Fibroblast of pulmonary artery (primary cell): ENCODE results near the gene PAQR5.
A peak's percentile ranks its signal among the peaks of the same experiment; 100 is the strongest.

Source experiments
- DNase-seq: peaks from one replicate; pipeline ENCODE4 v3.0.0-alpha.2; 2010; ENCODE audit warnings: low read depth
- H3K4me3 ChIP-seq: replicated peaks from 2 replicates; pipeline ENCODE4 v1.5.1; 2011; ENCODE audit warnings: low read depth, mild to moderate bottlenecking, control low read depth, low read length, moderate library complexity
- TF ChIP-seq, protein P1 (sequence below): IDR thresholded peaks from 2 replicates; pipeline ENCODE4 v1.5.1; 2011; ENCODE audit warnings: mild to moderate bottlenecking, control low read depth, low read length, inconsistent platforms; ENCODE audit errors: missing control alignments

The PAQR5 gene

DNA sequence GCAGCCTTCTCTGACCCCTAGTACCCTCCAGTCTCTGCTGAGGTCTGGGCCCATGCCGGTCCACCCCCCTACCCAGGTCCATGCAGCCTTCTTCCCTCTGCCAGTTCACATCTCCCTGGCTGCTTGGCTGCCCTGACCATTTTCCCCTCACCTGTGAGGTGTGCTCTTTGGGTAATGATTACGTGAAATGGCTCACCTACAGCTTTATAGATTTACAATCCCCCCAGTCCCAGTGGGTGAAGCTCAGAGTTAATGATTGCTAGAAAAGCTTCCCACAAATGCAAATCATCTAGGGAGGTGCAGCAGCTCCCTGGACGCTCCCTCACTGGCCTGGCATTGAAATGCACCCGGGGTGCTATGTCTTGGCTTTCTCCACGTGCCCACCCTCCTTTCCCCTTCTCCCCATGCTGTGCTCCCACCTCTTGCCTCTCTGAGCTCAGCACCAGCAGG, 18.7 kb downstream of the PAQR5 start:
- no peak for DNase-seq
- TF ChIP-seq, protein P1, sequence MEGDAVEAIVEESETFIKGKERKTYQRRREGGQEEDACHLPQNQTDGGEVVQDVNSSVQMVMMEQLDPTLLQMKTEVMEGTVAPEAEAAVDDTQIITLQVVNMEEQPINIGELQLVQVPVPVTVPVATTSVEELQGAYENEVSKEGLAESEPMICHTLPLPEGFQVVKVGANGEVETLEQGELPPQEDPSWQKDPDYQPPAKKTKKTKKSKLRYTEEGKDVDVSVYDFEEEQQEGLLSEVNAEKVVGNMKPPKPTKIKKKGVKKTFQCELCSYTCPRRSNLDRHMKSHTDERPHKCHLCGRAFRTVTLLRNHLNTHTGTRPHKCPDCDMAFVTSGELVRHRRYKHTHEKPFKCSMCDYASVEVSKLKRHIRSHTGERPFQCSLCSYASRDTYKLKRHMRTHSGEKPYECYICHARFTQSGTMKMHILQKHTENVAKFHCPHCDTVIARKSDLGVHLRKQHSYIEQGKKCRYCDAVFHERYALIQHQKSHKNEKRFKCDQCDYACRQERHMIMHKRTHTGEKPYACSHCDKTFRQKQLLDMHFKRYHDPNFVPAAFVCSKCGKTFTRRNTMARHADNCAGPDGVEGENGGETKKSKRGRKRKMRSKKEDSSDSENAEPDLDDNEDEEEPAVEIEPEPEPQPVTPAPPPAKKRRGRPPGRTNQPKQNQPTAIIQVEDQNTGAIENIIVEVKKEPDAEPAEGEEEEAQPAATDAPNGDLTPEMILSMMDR = no peak
- no peak overlapping the region for H3K4me3 ChIP-seq

DNA sequence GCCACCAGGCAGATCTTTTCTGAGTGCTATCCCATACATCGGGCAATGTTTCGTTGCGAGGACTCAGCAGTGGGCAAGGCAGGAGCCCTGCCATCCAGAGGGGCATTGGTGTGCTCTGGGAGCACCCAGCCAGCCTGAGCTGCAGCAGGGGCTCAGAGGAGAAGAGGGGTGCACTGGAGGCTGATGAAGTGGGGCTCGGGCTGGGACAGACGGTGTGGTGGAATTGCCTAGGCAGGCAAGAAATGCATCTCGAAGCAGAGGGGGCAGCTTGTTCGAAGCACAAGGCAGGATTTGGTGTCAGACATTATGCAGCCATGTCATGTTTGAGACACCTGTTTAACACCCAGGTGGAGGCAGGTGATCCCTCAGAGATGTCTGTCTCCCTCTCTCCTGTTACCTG, 19.3 kb downstream of the PAQR5 start:
- no peak for DNase-seq
- no peak overlapping the region for H3K4me3 ChIP-seq
- TF ChIP-seq, protein P1 = no peak

DNA sequence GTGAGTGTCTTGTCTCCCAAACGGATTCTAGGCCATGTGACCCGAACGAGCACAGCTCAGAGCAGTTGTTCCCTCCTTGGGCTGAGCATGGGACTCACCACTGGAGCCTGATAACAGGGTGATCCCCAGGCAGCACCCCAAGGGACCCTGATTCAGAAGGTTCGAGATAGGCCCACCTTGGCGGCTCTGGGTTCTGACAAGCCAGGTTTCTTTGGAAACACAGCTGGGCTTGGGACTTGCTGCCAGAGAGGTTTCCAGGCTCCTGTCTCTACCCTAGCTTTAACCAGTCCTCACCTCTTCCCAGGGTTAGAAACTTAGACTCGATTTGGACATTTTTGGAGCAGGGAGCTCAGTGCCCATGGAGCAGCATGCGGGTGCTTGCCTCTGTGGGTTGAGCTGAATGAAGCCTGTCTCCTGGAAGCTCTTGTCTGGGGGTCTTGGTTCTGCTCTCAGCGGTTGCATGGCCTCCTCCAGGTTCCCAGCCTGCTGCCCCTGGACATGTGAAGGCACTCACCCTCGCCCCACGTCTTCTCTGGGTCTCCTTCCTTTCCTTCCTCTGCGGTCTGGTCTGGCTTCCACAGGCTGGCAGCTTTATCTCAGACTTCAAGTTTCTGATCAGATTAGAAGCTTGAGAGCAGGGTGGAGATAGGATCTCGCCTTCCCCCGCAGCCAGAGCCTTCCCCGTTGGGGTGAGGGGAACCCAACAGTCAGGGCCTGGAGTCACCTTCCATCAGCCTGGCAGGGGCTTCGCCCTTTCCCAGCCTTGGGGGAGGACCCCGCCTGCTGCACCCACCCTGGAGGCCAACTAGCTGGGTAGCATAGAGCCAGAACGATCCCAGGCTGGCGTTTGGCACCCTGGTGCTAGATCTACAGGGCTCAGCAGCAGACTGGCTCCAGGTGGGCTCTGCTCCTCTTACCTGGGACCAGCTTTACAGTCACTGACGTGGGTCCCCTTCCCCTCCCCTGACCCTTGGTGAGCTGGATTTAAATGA, 21.0 kb downstream of the PAQR5 start:
- H3K4me3 ChIP-seq = no peak overlapping the region
- no peak for DNase-seq
- TF ChIP-seq, protein P1 = no peak

DNA sequence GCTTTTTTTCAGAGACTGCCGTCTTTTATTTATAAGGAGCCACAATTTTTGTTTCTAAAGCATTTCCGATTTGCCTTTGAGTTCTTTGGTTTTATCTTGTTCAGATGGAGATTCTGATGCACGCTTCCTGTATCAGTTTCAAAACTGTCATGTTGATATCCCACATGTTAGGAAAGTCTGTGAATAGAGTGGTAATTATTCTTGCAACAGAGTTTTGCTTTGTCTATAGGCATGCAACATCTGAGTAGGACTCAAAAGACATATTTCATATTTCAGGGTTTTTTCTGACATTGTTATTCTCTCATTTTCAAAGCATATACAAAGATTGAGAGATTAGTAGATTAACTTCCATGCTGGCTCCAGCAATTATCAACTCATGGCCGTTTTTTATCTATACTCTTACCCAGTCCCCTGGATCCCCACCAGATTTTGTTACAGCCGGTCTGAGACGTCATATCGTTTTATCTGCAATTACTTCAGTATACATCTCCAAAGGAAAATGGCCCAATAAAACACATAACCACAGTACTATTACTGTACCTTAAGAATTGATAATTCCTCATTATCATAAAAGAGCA, 22.4 kb downstream of the PAQR5 start:
- peak; percentile 44 for DNase-seq
- TF ChIP-seq, protein P1 = no peak
- H3K4me3 ChIP-seq = no peak overlapping the region

DNA sequence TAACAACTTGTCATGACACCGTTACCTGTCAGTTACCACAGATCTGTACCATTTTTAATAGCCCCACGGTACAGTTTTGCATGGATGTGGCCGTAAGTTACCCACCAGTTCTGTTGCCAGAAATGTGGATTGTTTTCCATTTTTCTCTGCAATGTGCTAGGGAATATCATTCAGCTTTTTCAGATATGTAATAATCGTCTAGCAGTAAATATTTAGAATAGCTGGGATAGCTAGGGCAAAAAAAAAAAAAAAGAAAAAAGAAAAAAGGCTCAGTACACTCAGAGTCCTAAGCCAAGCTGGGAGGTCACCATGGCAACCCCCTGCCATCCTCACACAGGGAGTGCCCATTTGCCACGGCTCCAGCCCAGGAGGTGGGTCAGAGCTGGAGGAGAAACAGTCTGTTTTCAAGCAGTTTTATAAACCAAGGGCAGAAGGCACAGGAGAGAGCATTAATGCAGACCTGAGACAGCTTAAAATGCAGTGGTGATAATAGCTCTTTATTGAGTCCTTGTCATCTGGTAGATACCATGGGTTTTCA, 25.2 kb downstream of the PAQR5 start:
- no peak overlapping the region for H3K4me3 ChIP-seq
- DNase-seq = no peak
- TF ChIP-seq, protein P1 = no peak

DNA sequence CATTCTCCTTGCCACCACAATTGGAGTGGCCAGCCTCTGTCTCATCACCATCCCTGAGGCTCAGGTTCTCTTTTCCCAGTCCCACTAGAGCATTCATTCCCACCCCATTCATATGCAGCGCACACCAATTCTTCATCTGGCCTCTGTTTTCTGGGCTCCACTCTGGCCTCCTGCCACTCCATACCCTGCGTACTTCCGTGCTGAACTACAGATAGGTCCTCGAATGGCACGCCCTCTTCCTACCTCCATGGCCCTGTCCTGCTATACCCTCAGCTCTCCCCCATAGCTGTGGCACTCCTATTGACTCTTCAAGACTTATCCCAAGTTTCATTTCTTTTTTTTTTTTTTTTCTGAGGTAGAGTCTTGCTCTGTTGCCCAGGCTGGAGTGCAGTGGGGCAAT, 25.9 kb downstream of the PAQR5 start:
- DNase-seq = no peak
- H3K4me3 ChIP-seq = no peak overlapping the region
- TF ChIP-seq, protein P1 = no peak
